HEK293 (cell line): ENCODE results near the gene PPM1N.
A peak's percentile ranks its signal among the peaks of the same experiment; 100 is the strongest.

Experiments used
- BCL11B ChIP-seq: fragments of 450-650 bp; formaldehyde crosslinking; IDR thresholded peaks from 2 replicates; pipeline ENCODE4 v1.5.1; 2016; ENCODE audit warnings: low read depth, missing biosample characterization, missing genetic modification characterization
- EGR2 ChIP-seq: fragments of 450-650 bp; formaldehyde crosslinking; IDR thresholded peaks from 2 replicates; pipeline ENCODE4 v1.5.1; 2016; ENCODE audit warnings: low read depth, missing biosample characterization, missing genetic modification characterization
- FEZF1 ChIP-seq: fragments of 450-650 bp; formaldehyde crosslinking; IDR thresholded peaks from 2 replicates; pipeline ENCODE4 v1.5.1; 2016; ENCODE audit warnings: missing biosample characterization, missing genetic modification characterization
- GFI1B ChIP-seq: fragments of 450-650 bp; formaldehyde crosslinking; IDR thresholded peaks from 2 replicates; pipeline ENCODE4 v1.5.1; 2016; ENCODE audit warnings: missing biosample characterization, missing genetic modification characterization
- KLF1 ChIP-seq: fragments of 450-650 bp; formaldehyde crosslinking; IDR thresholded peaks from 2 replicates; pipeline ENCODE4 v1.5.1; 2016; ENCODE audit warnings: missing biosample characterization, missing genetic modification characterization
- KLF9 ChIP-seq: fragments of 450-650 bp; formaldehyde crosslinking; IDR thresholded peaks from 2 replicates; pipeline ENCODE4 v1.5.1; 2016; ENCODE audit warnings: missing biosample characterization, missing genetic modification characterization, low read depth
- MZF1 ChIP-seq: fragments of 450-650 bp; formaldehyde crosslinking; IDR thresholded peaks from 2 replicates; pipeline ENCODE4 v1.5.1; 2017; ENCODE audit warnings: missing biosample characterization, missing genetic modification characterization, borderline replicate concordance
- OVOL3 ChIP-seq: fragments of 450-650 bp; formaldehyde crosslinking; IDR thresholded peaks from 2 replicates; pipeline ENCODE4 v1.5.1; 2016; ENCODE audit warnings: missing biosample characterization, missing genetic modification characterization
- SETDB1 ChIP-seq: IDR thresholded peaks from one replicate; pipeline ENCODE4 v1.6.1; 2017; ENCODE audit warnings: mild to moderate bottlenecking, low read length, moderate library complexity, mixed read lengths; ENCODE audit not compliant: insufficient read length
- ZFHX2 ChIP-seq: fragments of 450-650 bp; formaldehyde crosslinking; conservative IDR thresholded peaks from 2 replicates; pipeline ENCODE4 v1.5.1; 2016; ENCODE audit warnings: missing biosample characterization, missing genetic modification characterization
- ZNF19 ChIP-seq: fragments of 450-650 bp; formaldehyde crosslinking; IDR thresholded peaks from 2 replicates; pipeline ENCODE4; 2016; ENCODE audit warnings: missing biosample characterization, missing genetic modification characterization, low read depth
- ZNF2 ChIP-seq: fragments of 450-650 bp; formaldehyde crosslinking; IDR thresholded peaks from 2 replicates; pipeline ENCODE4 v1.5.1; 2016; ENCODE audit warnings: missing biosample characterization, missing genetic modification characterization
- ZNF211 ChIP-seq: fragments of 450-650 bp; formaldehyde crosslinking; IDR thresholded peaks from 2 replicates; pipeline ENCODE4 v1.5.1; 2016; ENCODE audit warnings: low read depth, missing biosample characterization, missing genetic modification characterization
- ZNF214 ChIP-seq: fragments of 450-650 bp; formaldehyde crosslinking; IDR thresholded peaks from 2 replicates; pipeline ENCODE4 v1.5.1; 2017; ENCODE audit warnings: missing biosample characterization, mild to moderate bottlenecking, missing genetic modification characterization, borderline replicate concordance
- ZNF221 ChIP-seq: fragments of 450-650 bp; formaldehyde crosslinking; IDR thresholded peaks from 2 replicates; pipeline ENCODE4 v1.5.1; 2017; ENCODE audit warnings: missing biosample characterization, missing genetic modification characterization, borderline replicate concordance
- ZNF24 ChIP-seq: fragments of 450-650 bp; formaldehyde crosslinking; IDR thresholded peaks from 2 replicates; pipeline ENCODE4 v1.5.1; 2016; ENCODE audit warnings: missing biosample characterization, missing genetic modification characterization
- ZNF302 ChIP-seq: fragments of 450-650 bp; formaldehyde crosslinking; IDR thresholded peaks from 2 replicates; pipeline ENCODE4 v1.5.1; 2016; ENCODE audit warnings: missing biosample characterization, missing genetic modification characterization, low read depth
- ZNF324 ChIP-seq: fragments of 450-650 bp; formaldehyde crosslinking; IDR thresholded peaks from 2 replicates; pipeline ENCODE4 v1.5.1; 2016; ENCODE audit warnings: missing biosample characterization, missing genetic modification characterization
- ZNF404 ChIP-seq: fragments of 450-650 bp; formaldehyde crosslinking; IDR thresholded peaks from 2 replicates; pipeline ENCODE4 v1.5.1; 2017; ENCODE audit warnings: missing biosample characterization, missing genetic modification characterization
- ZNF521 ChIP-seq: fragments of 450-650 bp; formaldehyde crosslinking; IDR thresholded peaks from 2 replicates; pipeline ENCODE4 v1.5.1; 2017; ENCODE audit warnings: missing biosample characterization, mild to moderate bottlenecking, missing genetic modification characterization
- ZNF530 ChIP-seq: fragments of 450-650 bp; formaldehyde crosslinking; IDR thresholded peaks from 2 replicates; pipeline ENCODE4 v1.5.1; 2016; ENCODE audit warnings: low read depth, missing biosample characterization, missing genetic modification characterization
- ZNF558 ChIP-seq: fragments of 450-650 bp; formaldehyde crosslinking; IDR thresholded peaks from 2 replicates; pipeline ENCODE4 v1.5.1; 2016; ENCODE audit warnings: missing biosample characterization, missing genetic modification characterization
- ZNF600 ChIP-seq: fragments of 450-650 bp; formaldehyde crosslinking; IDR thresholded peaks from 2 replicates; pipeline ENCODE4 v1.5.1; 2016; ENCODE audit warnings: missing biosample characterization, missing genetic modification characterization
- ZNF660 ChIP-seq: fragments of 450-650 bp; IDR thresholded peaks from 2 replicates; pipeline ENCODE4 v1.5.1; 2018; ENCODE audit warnings: missing biosample characterization, mild to moderate bottlenecking, missing genetic modification characterization
- ZNF830 ChIP-seq: fragments of 450-650 bp; IDR thresholded peaks from 2 replicates; pipeline ENCODE4 v1.5.0; 2018; ENCODE audit warnings: missing biosample characterization, missing genetic modification characterization, low read depth, mild to moderate bottlenecking, moderate library complexity
- ZNF837 ChIP-seq: fragments of 450-650 bp; formaldehyde crosslinking; IDR thresholded peaks from 2 replicates; pipeline ENCODE4 v1.5.1; 2016; ENCODE audit warnings: missing biosample characterization, missing genetic modification characterization
- ZSCAN30 ChIP-seq: fragments of 450-650 bp; IDR thresholded peaks from 2 replicates; pipeline ENCODE4 v1.5.1; 2018; ENCODE audit warnings: missing biosample characterization, mild to moderate bottlenecking, missing genetic modification characterization, moderate library complexity
- ZXDB ChIP-seq: fragments of 450-650 bp; formaldehyde crosslinking; IDR thresholded peaks from 2 replicates; pipeline ENCODE4 v1.5.1; 2016; ENCODE audit warnings: missing biosample characterization, missing genetic modification characterization
- TF ChIP-seq, protein P1 (sequence below): fragments of 450-650 bp; IDR thresholded peaks from 2 replicates; pipeline ENCODE4 v1.5.1; 2018; ENCODE audit warnings: missing biosample characterization, mild to moderate bottlenecking, missing genetic modification characterization
- TF ChIP-seq, protein P2 (sequence below): fragments of 450-650 bp; formaldehyde crosslinking; IDR thresholded peaks from 2 replicates; pipeline ENCODE4 v1.5.1; 2016; ENCODE audit warnings: missing biosample characterization, missing genetic modification characterization
- TF ChIP-seq, protein P3 (sequence below): sonication (generic); formaldehyde crosslinking; IDR thresholded peaks from 2 replicates; pipeline ENCODE4 v1.8.1; 2022; ENCODE audit warnings: mild to moderate bottlenecking, moderate library complexity, missing genetic modification reagents
- TF ChIP-seq, protein P4 (sequence below): fragments of 450-650 bp; formaldehyde crosslinking; IDR thresholded peaks from 2 replicates; pipeline ENCODE4 v1.5.1; 2016; ENCODE audit warnings: missing biosample characterization, missing genetic modification characterization
- TF ChIP-seq, protein P5 (sequence below): fragments of 450-650 bp; formaldehyde crosslinking; IDR thresholded peaks from 2 replicates; pipeline ENCODE4 v1.5.1; 2016; ENCODE audit warnings: missing biosample characterization, missing genetic modification characterization
- TF ChIP-seq, protein P6 (sequence below): fragments of 450-650 bp; formaldehyde crosslinking; IDR thresholded peaks from 2 replicates; pipeline ENCODE4 v1.5.1; 2016; ENCODE audit warnings: missing biosample characterization, missing genetic modification characterization

Gene PPM1N

DNA sequence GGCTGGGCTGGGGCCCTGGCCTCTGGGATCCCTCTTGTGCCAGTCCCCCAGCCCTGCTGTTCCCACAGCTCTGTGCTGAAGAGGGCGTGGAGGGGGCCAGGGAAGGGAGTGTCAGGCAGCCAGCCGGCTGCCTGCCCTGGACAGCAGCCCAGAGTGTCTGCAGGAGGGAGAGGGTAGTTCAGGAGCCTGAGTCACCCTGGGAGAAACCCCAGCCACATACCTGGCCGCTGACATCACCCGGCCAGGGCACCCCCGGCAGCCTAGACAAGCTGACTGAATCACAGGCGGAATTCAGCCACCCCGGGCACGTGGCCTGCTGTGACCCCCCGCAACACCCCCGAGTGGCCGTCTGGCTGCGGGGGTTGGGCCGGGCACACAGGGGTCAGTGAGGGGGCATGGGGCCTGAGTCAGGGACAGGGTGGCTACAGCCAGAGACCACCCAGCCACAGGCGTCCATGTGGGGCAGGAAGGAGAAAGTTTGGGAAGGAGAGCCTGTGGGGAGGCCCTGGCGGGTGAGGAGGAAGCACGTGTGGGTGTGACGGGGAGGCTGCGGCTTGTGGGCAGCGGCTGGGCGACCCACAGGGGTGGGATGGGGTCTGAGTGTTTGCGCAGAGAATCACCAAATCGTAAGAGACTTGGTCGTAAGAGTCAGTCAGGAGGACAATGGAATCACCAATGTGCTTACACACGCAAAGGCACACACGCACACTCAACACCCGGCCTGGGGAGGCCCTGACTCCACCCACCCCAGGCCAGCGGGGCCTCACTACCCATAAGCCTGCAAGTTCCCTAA is 42.3 kb upstream of the PPM1N start (continued):
- TF ChIP-seq, protein P1, sequence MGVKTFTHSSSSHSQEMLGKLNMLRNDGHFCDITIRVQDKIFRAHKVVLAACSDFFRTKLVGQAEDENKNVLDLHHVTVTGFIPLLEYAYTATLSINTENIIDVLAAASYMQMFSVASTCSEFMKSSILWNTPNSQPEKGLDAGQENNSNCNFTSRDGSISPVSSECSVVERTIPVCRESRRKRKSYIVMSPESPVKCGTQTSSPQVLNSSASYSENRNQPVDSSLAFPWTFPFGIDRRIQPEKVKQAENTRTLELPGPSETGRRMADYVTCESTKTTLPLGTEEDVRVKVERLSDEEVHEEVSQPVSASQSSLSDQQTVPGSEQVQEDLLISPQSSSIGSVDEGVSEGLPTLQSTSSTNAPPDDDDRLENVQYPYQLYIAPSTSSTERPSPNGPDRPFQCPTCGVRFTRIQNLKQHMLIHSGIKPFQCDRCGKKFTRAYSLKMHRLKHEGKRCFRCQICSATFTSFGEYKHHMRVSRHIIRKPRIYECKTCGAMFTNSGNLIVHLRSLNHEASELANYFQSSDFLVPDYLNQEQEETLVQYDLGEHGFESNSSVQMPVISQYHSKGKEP (tag by site-specific recombination), result no peak; the same call in 1 of the 2 replicates
- TF ChIP-seq ZNF24 (tag by site-specific recombination) (peak; percentile 60; the same call in 1 of the 2 replicates), ZNF558 (peak; percentile 27; the same call in 1 of the 2 replicates), KLF1 (tag by site-specific recombination) (peak; percentile 77), SETDB1 (no peak), ZNF600 (tag by site-specific recombination) (peak; percentile 53; the same call in 1 of the 2 replicates), ZNF214 (tag by site-specific recombination) (no peak), ZXDB (tag by site-specific recombination) (peak; percentile 90), ZSCAN30 (peak; percentile 81), ZNF2 (tag by site-specific recombination) (peak; percentile 66; the same call in 1 of the 2 replicates), ZNF660 (tag by site-specific recombination) (peak; percentile 92), FEZF1 (tag by site-specific recombination) (no peak), ZNF530 (no peak), KLF9 (tag by site-specific recombination) (peak; percentile 83), OVOL3 (tag by site-specific recombination) (no peak), ZNF221 (no peak), ZNF302 (tag by site-specific recombination) (no peak), EGR2 (tag by site-specific recombination) (peak; percentile 90), ZFHX2 (tag by site-specific recombination) (peak; percentile 97), ZNF19 (tag by site-specific recombination) (no peak), GFI1B (tag by site-specific recombination) (0 out of 2 replicates have a peak, but pooled peaks have one; percentile 52), ZNF404 (tag by site-specific recombination) (no peak), ZNF324 (tag by site-specific recombination) (peak; percentile 58; the same call in 1 of the 2 replicates), BCL11B (tag by site-specific recombination) (no peak), ZNF521 (tag by site-specific recombination) (no peak), ZNF830 (tag by site-specific recombination) (no peak), ZNF837 (tag by site-specific recombination) (no peak), MZF1 (no peak), ZNF211 (no peak)
- TF ChIP-seq, protein P2, sequence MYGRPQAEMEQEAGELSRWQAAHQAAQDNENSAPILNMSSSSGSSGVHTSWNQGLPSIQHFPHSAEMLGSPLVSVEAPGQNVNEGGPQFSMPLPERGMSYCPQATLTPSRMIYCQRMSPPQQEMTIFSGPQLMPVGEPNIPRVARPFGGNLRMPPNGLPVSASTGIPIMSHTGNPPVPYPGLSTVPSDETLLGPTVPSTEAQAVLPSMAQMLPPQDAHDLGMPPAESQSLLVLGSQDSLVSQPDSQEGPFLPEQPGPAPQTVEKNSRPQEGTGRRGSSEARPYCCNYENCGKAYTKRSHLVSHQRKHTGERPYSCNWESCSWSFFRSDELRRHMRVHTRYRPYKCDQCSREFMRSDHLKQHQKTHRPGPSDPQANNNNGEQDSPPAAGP (tag by site-specific recombination), result peak; percentile 95
- TF ChIP-seq, protein P3, sequence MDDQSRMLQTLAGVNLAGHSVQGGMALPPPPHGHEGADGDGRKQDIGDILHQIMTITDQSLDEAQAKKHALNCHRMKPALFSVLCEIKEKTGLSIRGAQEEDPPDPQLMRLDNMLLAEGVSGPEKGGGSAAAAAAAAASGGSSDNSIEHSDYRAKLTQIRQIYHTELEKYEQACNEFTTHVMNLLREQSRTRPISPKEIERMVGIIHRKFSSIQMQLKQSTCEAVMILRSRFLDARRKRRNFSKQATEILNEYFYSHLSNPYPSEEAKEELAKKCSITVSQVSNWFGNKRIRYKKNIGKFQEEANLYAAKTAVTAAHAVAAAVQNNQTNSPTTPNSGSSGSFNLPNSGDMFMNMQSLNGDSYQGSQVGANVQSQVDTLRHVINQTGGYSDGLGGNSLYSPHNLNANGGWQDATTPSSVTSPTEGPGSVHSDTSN (CRISPR knock-in tag), result no peak
- TF ChIP-seq, protein P4, sequence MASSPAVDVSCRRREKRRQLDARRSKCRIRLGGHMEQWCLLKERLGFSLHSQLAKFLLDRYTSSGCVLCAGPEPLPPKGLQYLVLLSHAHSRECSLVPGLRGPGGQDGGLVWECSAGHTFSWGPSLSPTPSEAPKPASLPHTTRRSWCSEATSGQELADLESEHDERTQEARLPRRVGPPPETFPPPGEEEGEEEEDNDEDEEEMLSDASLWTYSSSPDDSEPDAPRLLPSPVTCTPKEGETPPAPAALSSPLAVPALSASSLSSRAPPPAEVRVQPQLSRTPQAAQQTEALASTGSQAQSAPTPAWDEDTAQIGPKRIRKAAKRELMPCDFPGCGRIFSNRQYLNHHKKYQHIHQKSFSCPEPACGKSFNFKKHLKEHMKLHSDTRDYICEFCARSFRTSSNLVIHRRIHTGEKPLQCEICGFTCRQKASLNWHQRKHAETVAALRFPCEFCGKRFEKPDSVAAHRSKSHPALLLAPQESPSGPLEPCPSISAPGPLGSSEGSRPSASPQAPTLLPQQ (tag by site-specific recombination), result peak; percentile 76
- TF ChIP-seq, protein P5, sequence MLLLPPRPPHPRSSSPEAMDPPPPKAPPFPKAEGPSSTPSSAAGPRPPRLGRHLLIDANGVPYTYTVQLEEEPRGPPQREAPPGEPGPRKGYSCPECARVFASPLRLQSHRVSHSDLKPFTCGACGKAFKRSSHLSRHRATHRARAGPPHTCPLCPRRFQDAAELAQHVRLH (tag by site-specific recombination), result peak; percentile 81; the same call in 1 of the 2 replicates
- TF ChIP-seq, protein P6, sequence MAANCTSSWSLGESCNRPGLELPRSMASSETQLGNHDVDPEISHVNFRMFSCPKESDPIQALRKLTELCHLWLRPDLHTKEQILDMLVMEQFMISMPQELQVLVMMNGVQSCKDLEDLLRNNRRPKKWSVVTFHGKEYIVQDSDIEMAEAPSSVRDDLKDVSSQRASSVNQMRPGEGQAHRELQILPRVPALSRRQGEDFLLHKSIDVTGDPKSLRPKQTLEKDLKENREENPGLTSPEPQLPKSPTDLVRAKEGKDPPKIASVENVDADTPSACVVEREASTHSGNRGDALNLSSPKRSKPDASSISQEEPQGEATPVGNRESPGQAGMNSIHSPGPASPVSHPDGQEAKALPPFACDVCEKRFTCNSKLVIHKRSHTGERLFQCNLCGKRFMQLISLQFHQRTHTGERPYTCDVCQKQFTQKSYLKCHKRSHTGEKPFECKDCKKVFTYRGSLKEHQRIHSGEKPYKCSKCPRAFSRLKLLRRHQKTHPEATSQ (tag by site-specific recombination), result no peak
